B cell (primary cell): ENCODE measurements around the gene CDCA5. TPM values are rescaled to one million over a fixed set of nuclear protein-coding genes. Genes with fewer than 3 reads are reported as not detected.

Experiments used
- ATAC-seq: fragments of 200-7000 bp; cut with Tn5 transposase; one replicate; pipeline ENCODE4 v1.10.0; 2021; ENCODE audit warnings: low read depth, mild to moderate bottlenecking, moderate number of reproducible peaks, moderate library complexity
- CTCF ChIA-PET: fragments of 350-600 bp; sonication (Branson Sonifier 250); formaldehyde crosslinking; loops from one replicate; lab custom pipeline; 2021; ENCODE audit warnings: antibody characterized with exemption, inconsistent platforms; lab: Charles Lee
- POLR2A ChIA-PET: fragments of 350-600 bp; sonication (Branson Sonifier 250); formaldehyde crosslinking; loops from one replicate; lab custom pipeline; 2021; ENCODE audit warnings: antibody characterized with exemption; lab: Charles Lee
- DNase-seq: peaks from one replicate; pipeline ENCODE4 v3.0.0; 2013
- H2AFZ ChIP-seq: 2 replicates; pipeline ENCODE4 v1.6.1; 2012; ENCODE audit warnings: mild to moderate bottlenecking, low read depth, low read length; ENCODE audit not compliant: insufficient read depth, poor library complexity, severe bottlenecking
- H3K27ac ChIP-seq, 2 donors: 1 replicate in 1 of 2; 2 replicates in 1 of 2; pipeline ENCODE4 v1.5.1; 2012 to 2013; ENCODE audit warnings: low read length in 2 of 2, mild to moderate bottlenecking in 2 of 2, moderate library complexity in 1 of 2
- H3K27me3 ChIP-seq, 4 experiments: fragments of 200-600 bp in 1 of 4; sonication (generic) in 1 of 4; replicated peaks in 1 of 4; 1 replicate in 2 of 4; 2 replicates in 2 of 4; pipeline versions ENCODE4 v1.6.1 to v1.7.0; 2013 to 2016; ENCODE audit warnings: low read length in 3 of 4, mild to moderate bottlenecking in 2 of 4, mixed read lengths in 1 of 4, moderate library complexity in 1 of 4; ENCODE audit not compliant: insufficient read depth in 4 of 4, control insufficient read depth in 3 of 4; ENCODE audit errors: control extremely low read depth in 1 of 4
- H3K36me3 ChIP-seq, 2 experiments: replicated peaks in 1 of 2; 1 replicate in 1 of 2; 2 replicates in 1 of 2; pipeline versions ENCODE4 v1.6.1 to v1.7.1; 2013; ENCODE audit warnings: low read length in 1 of 2; ENCODE audit not compliant: insufficient read depth in 2 of 2, control insufficient read depth in 1 of 2; ENCODE audit errors: control extremely low read depth in 1 of 2, extremely low read depth in 1 of 2
- H3K4me1 ChIP-seq, 2 donors: fragments of 200-600 bp in 1 of 2; sonication (generic) in 1 of 2; 1 replicate in 1 of 2; 2 replicates in 1 of 2; pipeline versions ENCODE4 v1.5.1 to v1.6.1; 2013 to 2017; ENCODE audit warnings: low read length in 2 of 2; ENCODE audit not compliant: control insufficient read depth in 2 of 2, insufficient read depth in 2 of 2
- H3K4me2 ChIP-seq: replicated peaks from 2 replicates; pipeline ENCODE3; 2012; ENCODE audit warnings: mild to moderate bottlenecking, low read depth, low read length; ENCODE audit not compliant: poor library complexity, severe bottlenecking
- H3K4me3 ChIP-seq, 5 experiments: fragments of 200-600 bp in 1 of 5; sonication (generic) in 1 of 5; 1 replicate in 3 of 5; 2 replicates in 2 of 5; pipeline versions ENCODE4 v1.5.1 to v1.7.0; 2011 to 2016; ENCODE audit warnings: low read length in 4 of 5, mild to moderate bottlenecking in 4 of 5, low read depth in 2 of 5, control low read depth in 1 of 5, moderate library complexity in 1 of 5; ENCODE audit not compliant: insufficient read depth in 1 of 5; ENCODE audit errors: control extremely low read depth in 1 of 5, extremely low read depth in 1 of 5
- H3K79me2 ChIP-seq: fragments of 200-600 bp; sonication (generic); one replicate; pipeline ENCODE4 v1.6.0; 2016; ENCODE audit warnings: low read length; ENCODE audit not compliant: control insufficient read depth, insufficient read depth
- H3K9ac ChIP-seq: fragments of 200-600 bp; sonication (generic); 2 replicates; pipeline ENCODE4 v1.6.1; 2017; ENCODE audit warnings: mild to moderate bottlenecking, low read length, moderate library complexity
- H3K9me3 ChIP-seq, 3 donors: one replicate each; pipeline versions ENCODE4 v1.6.1 to v1.7.1; 2013; ENCODE audit warnings: low read length in 2 of 3; ENCODE audit not compliant: control insufficient read depth in 2 of 3, insufficient read depth in 1 of 3; ENCODE audit errors: control extremely low read depth in 1 of 3
- H4K20me1 ChIP-seq: 2 replicates; pipeline ENCODE4 v1.6.0; 2012; ENCODE audit warnings: mild to moderate bottlenecking, low read length; ENCODE audit not compliant: insufficient read depth, control insufficient read depth, poor library complexity, severe bottlenecking
- H3K27ac Mint-ChIP-seq: one replicate; pipeline ENCODE4 v1.8.0; 2021; ENCODE audit warnings: mixed read lengths
- H3K27me3 Mint-ChIP-seq: one replicate; pipeline ENCODE4 v1.8.0; 2021; ENCODE audit warnings: mixed read lengths
- H3K4me1 Mint-ChIP-seq: one replicate; pipeline ENCODE4 v1.8.0; 2021; ENCODE audit warnings: mixed read lengths
- H3K4me3 Mint-ChIP-seq: one replicate; pipeline ENCODE4 v1.8.0; 2021; ENCODE audit warnings: mixed read lengths
- H3K9me3 Mint-ChIP-seq: one replicate; pipeline ENCODE4 v1.8.0; 2022; ENCODE audit warnings: mixed read lengths; ENCODE audit not compliant: insufficient read depth
- EZH2 ChIP-seq: IDR thresholded peaks from 2 replicates; pipeline ENCODE4 v1.6.1; 2012; ENCODE audit warnings: borderline replicate concordance, low read depth, mild to moderate bottlenecking, moderate library complexity, low read length; ENCODE audit not compliant: insufficient read depth, poor library complexity, severe bottlenecking
- WGBS: methylation state at CpG from one replicate; pipeline ENCODE4 v1.1.5; 2013; ENCODE audit warnings: missing lambda C conversion rate; ENCODE audit not compliant: insufficient coverage; 5-methylcytosine and 5-hydroxymethylcytosine counted together
- intact Hi-C: fragments of 100-400 bp; cut with micrococcal nuclease; formaldehyde crosslinking; loops from one replicate; pipeline ENCODE4 v1.10.0; 2022
- polyA plus RNA-seq: library from polyadenylated mRNA; depleted of rRNA; stranded (reverse); fragments of >200 nt; gene quantifications from 2 replicates; pipeline ENCODE4 v1.2.3, GENCODE V29; 2012
- total RNA-seq, 2 donors: library from RNA; stranded (reverse); fragments of 120-200 nt in 1 of 2; gene quantifications; 1 replicate in 1 of 2; 2 replicates in 1 of 2; pipeline versions ENCODE4 v1.2.3 to v1.2.4, GENCODE V29; 2013 to 2022
- TF ChIP-seq, protein P1 (sequence below): fragments of 200-600 bp; IDR thresholded peaks from one replicate; pipeline ENCODE4 v1.8.0; 2022; ENCODE audit warnings: antibody characterized with exemption, mild to moderate bottlenecking

CDCA5 gene
- total and polyA plus RNA-seq, 2 donors (not counting 1 experiment from before 2014, with no cell fraction given): 1.1 to 1.4 TPM

DNA sequence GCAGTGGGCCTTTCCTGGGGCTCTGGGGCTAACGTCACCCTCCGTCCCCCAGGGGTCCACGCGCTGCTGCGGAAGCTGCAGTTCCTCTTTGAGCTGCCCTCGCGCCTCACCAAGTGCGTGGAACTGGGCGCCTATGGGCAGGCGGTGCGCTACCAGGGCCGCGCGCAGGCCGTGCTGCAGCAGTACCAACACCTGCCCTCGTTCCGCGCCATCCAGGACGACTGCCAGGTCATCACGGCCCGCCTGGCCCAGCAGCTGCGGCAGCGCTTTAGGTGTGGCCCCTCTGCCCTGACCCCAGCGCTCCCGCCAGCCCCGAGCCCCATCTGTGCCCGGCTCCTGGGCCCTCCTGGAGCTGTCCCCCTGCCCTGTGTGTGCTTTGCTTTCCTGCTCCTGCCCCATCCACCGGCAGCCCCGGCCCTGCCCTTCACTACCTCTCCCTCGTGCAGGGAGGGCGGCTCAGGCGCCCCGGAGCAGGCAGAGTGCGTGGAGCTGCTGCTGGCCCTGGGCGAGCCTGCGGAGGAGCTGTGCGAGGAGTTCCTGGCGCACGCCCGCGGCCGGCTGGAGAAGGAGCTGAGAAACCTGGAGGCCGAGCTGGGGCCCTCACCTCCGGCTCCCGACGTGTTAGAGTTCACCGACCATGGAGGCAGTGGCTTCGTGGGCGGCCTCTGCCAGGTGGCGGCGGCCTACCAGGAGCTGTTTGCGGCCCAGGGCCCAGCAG, 24.1 kb upstream of the CDCA5 start:
- Histone ChIP-seq H3K4me2 (no peak overlapping the region), H3K4me3 (no peak overlapping the region), H3K36me3 (peaks cover 0 to 40% of the 10 kb centered on the region in 2 experiments), H4K20me1 (peaks cover 35% of the 10 kb centered on the region), H3K9me3 (no peaks in the 10 kb centered on the region), H2AFZ (no peak overlapping the region), H3K27ac (no peak overlapping the region), H3K27me3 (no peaks in the 10 kb centered on the region), H3K9ac (no peak overlapping the region), H3K79me2 (peaks cover 44% of the 10 kb centered on the region), H3K4me1 (peaks cover 14 to 27% of the 10 kb centered on the region in 2 donors)
- ChIA-PET CTCF (interaction anchor here (1.3 to 7.7 kb wide), 5 partner anchors 10 to 158 kb away, joined by 4 to 118 read pairs (median 47); partner anchors contain the start of genes CAPN1, FAU, MRPL49 and VPS51), POLR2A (interaction anchor here (1.0 kb wide), 1 partner anchor 10 kb away, joined by 4 read pairs; the partner anchor contains the start of gene ZNHIT2)
- H3K4me1 Mint-ChIP-seq: peaks cover 30% of the 10 kb centered on the region
- H3K27me3 Mint-ChIP-seq: no peaks in the 10 kb centered on the region
- no peak for TF ChIP-seq EZH2
- TF ChIP-seq, protein P1, sequence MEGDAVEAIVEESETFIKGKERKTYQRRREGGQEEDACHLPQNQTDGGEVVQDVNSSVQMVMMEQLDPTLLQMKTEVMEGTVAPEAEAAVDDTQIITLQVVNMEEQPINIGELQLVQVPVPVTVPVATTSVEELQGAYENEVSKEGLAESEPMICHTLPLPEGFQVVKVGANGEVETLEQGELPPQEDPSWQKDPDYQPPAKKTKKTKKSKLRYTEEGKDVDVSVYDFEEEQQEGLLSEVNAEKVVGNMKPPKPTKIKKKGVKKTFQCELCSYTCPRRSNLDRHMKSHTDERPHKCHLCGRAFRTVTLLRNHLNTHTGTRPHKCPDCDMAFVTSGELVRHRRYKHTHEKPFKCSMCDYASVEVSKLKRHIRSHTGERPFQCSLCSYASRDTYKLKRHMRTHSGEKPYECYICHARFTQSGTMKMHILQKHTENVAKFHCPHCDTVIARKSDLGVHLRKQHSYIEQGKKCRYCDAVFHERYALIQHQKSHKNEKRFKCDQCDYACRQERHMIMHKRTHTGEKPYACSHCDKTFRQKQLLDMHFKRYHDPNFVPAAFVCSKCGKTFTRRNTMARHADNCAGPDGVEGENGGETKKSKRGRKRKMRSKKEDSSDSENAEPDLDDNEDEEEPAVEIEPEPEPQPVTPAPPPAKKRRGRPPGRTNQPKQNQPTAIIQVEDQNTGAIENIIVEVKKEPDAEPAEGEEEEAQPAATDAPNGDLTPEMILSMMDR: no peak
- DNase-seq (no peak), ATAC-seq (no peak)
- WGBS: 97% methylated on average over 52 of the region's 52 CpGs
- H3K4me3 Mint-ChIP-seq: no peak overlapping the region
- no peak overlapping the region for H3K27ac Mint-ChIP-seq
- intact Hi-C loops: no loop called here
- H3K9me3 Mint-ChIP-seq: no peaks in the 10 kb centered on the region

- CTCF ChIA-PET: interaction anchor here (7.6 to 7.7 kb wide), 2 partner anchors 9 to 74 kb away, joined by 96 to 118 read pairs; partner anchors contain the start of genes CAPN1 and VPS51
- Histone ChIP-seq H3K27me3 (no peaks in the 10 kb centered on the region), H3K36me3 (peaks cover 0 to 46% of the 10 kb centered on the region in 2 experiments), H3K9me3 (no peaks in the 10 kb centered on the region), H3K4me1 (peaks cover 12 to 22% of the 10 kb centered on the region in 2 donors), H3K4me2 (no peak overlapping the region), H3K4me3 (no peak overlapping the region), H3K27ac (no peak overlapping the region), H3K79me2 (peaks cover 48% of the 10 kb centered on the region), H3K9ac (no peak overlapping the region), H2AFZ (no peak overlapping the region), H4K20me1 (peaks cover 39% of the 10 kb centered on the region)
- intact Hi-C loops: no loop called here
- TF ChIP-seq, protein P1: no peak
- no peak for TF ChIP-seq EZH2
- no peaks in the 10 kb centered on the region for H3K9me3 Mint-ChIP-seq
- POLR2A ChIA-PET: no interaction called here
- no peak overlapping the region for H3K4me3 Mint-ChIP-seq
- H3K27me3 Mint-ChIP-seq: no peaks in the 10 kb centered on the region
- ATAC-seq (no peak), DNase-seq (no peak)
- H3K27ac Mint-ChIP-seq: no peak overlapping the region
- WGBS: 98% methylated on average over 8 of the region's 15 CpGs
- peaks cover 24% of the 10 kb centered on the region for H3K4me1 Mint-ChIP-seq
Measured at GRCh38 chr11:65107078-65107477, 23.2 kb upstream of the CDCA5 start.
